Neural progenitor cell (in vitro differentiated cells): ENCODE data around the gene GINM1.

Experiments
- EZH2 ChIP-seq: fragments of 200-600 bp; sonication (generic); IDR thresholded peaks from 2 replicates; pipeline ENCODE4 v1.6.1; 2017; ENCODE audit warnings: antibody characterized with exemption, mild to moderate bottlenecking, moderate library complexity
- EZH2phosphoT487 ChIP-seq: fragments of 200-600 bp; sonication (generic); IDR thresholded peaks from 2 replicates; pipeline ENCODE4 v1.6.1; 2017; ENCODE audit warnings: antibody characterized with exemption
- TF ChIP-seq, protein P1 (sequence below): fragments of 200-600 bp; sonication (generic); IDR thresholded peaks from 2 replicates; pipeline ENCODE4 v1.5.1; 2017; ENCODE audit warnings: antibody characterized with exemption, mild to moderate bottlenecking

DNA sequence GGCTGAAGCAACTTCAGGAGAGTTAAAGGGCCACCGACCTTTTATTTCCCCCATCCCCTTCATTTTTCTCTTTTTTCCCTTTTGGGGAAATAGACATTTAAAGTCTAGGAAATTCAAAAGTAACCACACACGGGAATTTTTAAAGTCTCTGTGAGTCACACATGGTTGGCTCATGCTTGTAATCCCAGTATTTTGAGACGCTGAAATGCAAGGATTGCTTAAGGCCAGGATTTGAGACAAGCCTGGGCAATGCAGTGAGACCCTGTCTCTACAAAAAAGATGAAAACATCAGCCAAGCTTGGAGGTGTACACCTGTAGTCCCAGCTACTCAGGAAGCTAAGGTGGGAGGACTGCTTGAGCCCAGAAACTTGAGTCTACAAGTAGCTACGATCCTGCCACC is 48.2 kb downstream of the GINM1 start:
- TF ChIP-seq, protein P1, sequence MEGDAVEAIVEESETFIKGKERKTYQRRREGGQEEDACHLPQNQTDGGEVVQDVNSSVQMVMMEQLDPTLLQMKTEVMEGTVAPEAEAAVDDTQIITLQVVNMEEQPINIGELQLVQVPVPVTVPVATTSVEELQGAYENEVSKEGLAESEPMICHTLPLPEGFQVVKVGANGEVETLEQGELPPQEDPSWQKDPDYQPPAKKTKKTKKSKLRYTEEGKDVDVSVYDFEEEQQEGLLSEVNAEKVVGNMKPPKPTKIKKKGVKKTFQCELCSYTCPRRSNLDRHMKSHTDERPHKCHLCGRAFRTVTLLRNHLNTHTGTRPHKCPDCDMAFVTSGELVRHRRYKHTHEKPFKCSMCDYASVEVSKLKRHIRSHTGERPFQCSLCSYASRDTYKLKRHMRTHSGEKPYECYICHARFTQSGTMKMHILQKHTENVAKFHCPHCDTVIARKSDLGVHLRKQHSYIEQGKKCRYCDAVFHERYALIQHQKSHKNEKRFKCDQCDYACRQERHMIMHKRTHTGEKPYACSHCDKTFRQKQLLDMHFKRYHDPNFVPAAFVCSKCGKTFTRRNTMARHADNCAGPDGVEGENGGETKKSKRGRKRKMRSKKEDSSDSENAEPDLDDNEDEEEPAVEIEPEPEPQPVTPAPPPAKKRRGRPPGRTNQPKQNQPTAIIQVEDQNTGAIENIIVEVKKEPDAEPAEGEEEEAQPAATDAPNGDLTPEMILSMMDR = no peak
- TF ChIP-seq EZH2 (no peak), EZH2phosphoT487 (no peak)
